Neural cell (in vitro differentiated cells): ENCODE results near the gene TMEM175. TPM values are rescaled to one million over a fixed set of nuclear protein-coding genes. Genes with fewer than 3 reads are reported as not detected.
A peak's percentile ranks its signal among the peaks of the same experiment; 100 is the strongest.
"Not testable (repeated sequence)": the region's sequence is repeated elsewhere in the genome, so short reads cannot be mapped to it uniquely, and the experiment has no call there.

ENCODE experiments used
- H2AFZ ChIP-seq: fragments of 200-600, 300-800 bp; sonication (generic), shearing (Covaris generic); 2 replicates; pipeline ENCODE4 v1.6.0; 2014; ENCODE audit warnings: low read depth, mild to moderate bottlenecking, antibody characterized with exemption, low read length, moderate library complexity
- H3F3A ChIP-seq: fragments of 200-600 bp; shearing (Covaris generic); 2 replicates; pipeline ENCODE4 v1.6.1; 2016; ENCODE audit warnings: mild to moderate bottlenecking, moderate library complexity, mixed read lengths, antibody characterized with exemption, low read length; ENCODE audit not compliant: insufficient read depth, poor library complexity, severe bottlenecking
- H3K27ac ChIP-seq: fragments of 200-600, 300-800 bp; sonication (generic), shearing (Covaris generic); 2 replicates; pipeline ENCODE4 v1.5.1; 2014; ENCODE audit warnings: mild to moderate bottlenecking, low read length, moderate library complexity
- H3K27me3 ChIP-seq: fragments of 300-800, 200-600 bp; sonication (generic), shearing (Covaris generic); 2 replicates; pipeline ENCODE4 v1.6.0; 2014; ENCODE audit warnings: mild to moderate bottlenecking, low read depth, low read length, moderate library complexity; ENCODE audit not compliant: insufficient read depth
- H3K36me3 ChIP-seq: fragments of 300-800, 200-600 bp; sonication (generic), shearing (Covaris generic); 2 replicates; pipeline ENCODE4 v1.5.1; 2014; ENCODE audit warnings: mild to moderate bottlenecking, antibody characterized with exemption, low read length, moderate library complexity; ENCODE audit not compliant: insufficient read depth
- H3K4me2 ChIP-seq: fragments of 300-800, 200-600 bp; sonication (generic), shearing (Covaris generic); 2 replicates; pipeline ENCODE4 v1.6.0; 2014; ENCODE audit warnings: mild to moderate bottlenecking, low read length
- H3K4me3 ChIP-seq: fragments of 300-800, 200-600 bp; sonication (generic), shearing (Covaris generic); 2 replicates; pipeline ENCODE4 v1.5.1; 2014; ENCODE audit warnings: mild to moderate bottlenecking, low read length, moderate library complexity
- H3K79me2 ChIP-seq: fragments of 200-600 bp; shearing (Covaris generic); replicated peaks from 2 replicates; pipeline ENCODE4 v1.6.0; 2014; ENCODE audit warnings: mild to moderate bottlenecking, low read length, moderate library complexity; ENCODE audit not compliant: insufficient read depth
- H3K9ac ChIP-seq: fragments of 300-800, 200-600 bp; sonication (generic), shearing (Covaris generic); 2 replicates; pipeline ENCODE4 v1.6.1; 2016; ENCODE audit warnings: mild to moderate bottlenecking, low read length, mixed read lengths
- H3K9me2 ChIP-seq: fragments of 200-600 bp; shearing (Covaris generic); 2 replicates; pipeline ENCODE4 v1.6.1; 2016; ENCODE audit warnings: mild to moderate bottlenecking, low read length, mixed read lengths; ENCODE audit not compliant: insufficient read depth
- H3K9me3 ChIP-seq: fragments of 200-600, 300-800 bp; sonication (generic), shearing (Covaris generic); 2 replicates; pipeline ENCODE4 v1.6.1; 2016; ENCODE audit warnings: mild to moderate bottlenecking, mixed run types, low read length, moderate library complexity, mixed read lengths
- H4K20me1 ChIP-seq: fragments of 200-600 bp; shearing (Covaris generic); 2 replicates; pipeline ENCODE4 v1.6.1; 2016; ENCODE audit warnings: mild to moderate bottlenecking, mixed run types; ENCODE audit not compliant: insufficient read depth
- CTCF ChIP-seq: fragments of 450-650 bp; IDR thresholded peaks from 2 replicates; pipeline ENCODE4 v1.5.1; 2014; ENCODE audit warnings: antibody characterized with exemption, mild to moderate bottlenecking, moderate library complexity; ENCODE audit not compliant: poor library complexity, severe bottlenecking
- EP300 ChIP-seq: fragments of 450-650 bp; conservative IDR thresholded peaks from 2 replicates; pipeline ENCODE4 v1.6.1; 2014; ENCODE audit warnings: antibody characterized with exemption, mild to moderate bottlenecking, moderate library complexity; ENCODE audit not compliant: poor library complexity, severe bottlenecking
- EZH2 ChIP-seq: fragments of 200-600, 300-800 bp; shearing (Covaris generic), sonication (generic); IDR thresholded peaks from 2 replicates; pipeline ENCODE4 v1.6.1; 2014; ENCODE audit warnings: antibody characterized with exemption, low read length, borderline replicate concordance, mild to moderate bottlenecking; ENCODE audit not compliant: insufficient read depth, poor library complexity, severe bottlenecking
- MXI1 ChIP-seq: fragments of 450-650 bp; conservative IDR thresholded peaks from 2 replicates; pipeline ENCODE4 v1.6.1; 2014; ENCODE audit warnings: antibody characterized with exemption, mild to moderate bottlenecking; ENCODE audit not compliant: poor library complexity, severe bottlenecking
- POLR2AphosphoS5 ChIP-seq: IDR thresholded peaks from 2 replicates; pipeline ENCODE4 v1.6.1; 2012
- RAD21 ChIP-seq: fragments of 450-650 bp; conservative IDR thresholded peaks from 2 replicates; pipeline ENCODE4 v1.6.1; 2014; ENCODE audit warnings: antibody characterized with exemption, mild to moderate bottlenecking, moderate library complexity
- REST ChIP-seq: IDR thresholded peaks from 2 replicates; pipeline ENCODE4 v1.6.1; 2012; ENCODE audit warnings: borderline replicate concordance
- SMC3 ChIP-seq: fragments of 450-650 bp; conservative IDR thresholded peaks from 2 replicates; pipeline ENCODE4 v1.6.1; 2014; ENCODE audit warnings: antibody characterized with exemption, mild to moderate bottlenecking, moderate library complexity; ENCODE audit not compliant: poor library complexity
- TAF1 ChIP-seq: IDR thresholded peaks from 2 replicates; pipeline ENCODE4 v1.6.1; 2012; ENCODE audit warnings: low read depth
- polyA plus RNA-seq: library from polyadenylated mRNA; depleted of rRNA; stranded (reverse); fragments of >200 nt; gene quantifications from 2 replicates; pipeline ENCODE4 v1.2.3, GENCODE V29; 2014

The TMEM175 gene
- polyA plus RNA-seq, 1 donor from 2014 or later = 36.9 TPM

GRCh38 chr4:973431-974397 is 41.5 kb downstream of the TMEM175 start, which contains the start of gene DGKQ:
Gene DGKQ (minus strand): TSS chr4:973569. CDS start chr4:973482, 87 bp downstream.
- Histone ChIP-seq H3K9ac (peak within 1 kb of the TSS; percentile 76), H4K20me1 (no peaks in the 10 kb centered on the region), H3K4me3 (peak within 1 kb of the TSS; percentile 81), H2AFZ (no peak within 1 kb of the TSS), H3K9me2 (no peaks in the 10 kb centered on the region), H3K9me3 (no peaks in the 10 kb centered on the region), H3K79me2 (no peaks in the 10 kb centered on the region), H3K4me2 (peak within 1 kb of the TSS; percentile 55), H3K36me3 (no peaks in the 10 kb centered on the region), H3K27ac (no peak within 1 kb of the TSS), H3F3A (no peaks in the 10 kb centered on the region), H3K27me3 (no peaks in the 10 kb centered on the region)
- no peak for TF ChIP-seq REST
- no peak for TF ChIP-seq SMC3
- TF ChIP-seq TAF1 = no peak
- peak; percentile 64 for TF ChIP-seq POLR2AphosphoS5
- no peak for TF ChIP-seq RAD21

GRCh38 chr4:974668-975067 is 42.4 kb downstream of the TMEM175 start:
- no peaks in the 10 kb centered on the region for H3K36me3 ChIP-seq
- no peaks in the 10 kb centered on the region for H3K27me3 ChIP-seq
- no peak overlapping the region for H3K4me3 ChIP-seq
- no peak overlapping the region for H2AFZ ChIP-seq
- H3F3A ChIP-seq = no peaks in the 10 kb centered on the region
- H3K9me2 ChIP-seq = no peaks in the 10 kb centered on the region
- H3K79me2 ChIP-seq = no peaks in the 10 kb centered on the region
- no peaks in the 10 kb centered on the region for H3K9me3 ChIP-seq
- H4K20me1 ChIP-seq = no peaks in the 10 kb centered on the region
- TF ChIP-seq POLR2AphosphoS5 (no peak), CTCF (no peak), REST (no peak), TAF1 (no peak), MXI1 (no peak), RAD21 (no peak), SMC3 (no peak), EP300 (no peak), EZH2 (no peak)
- no peak overlapping the region for H3K4me2 ChIP-seq
- no peak overlapping the region for H3K9ac ChIP-seq
- no peak overlapping the region for H3K27ac ChIP-seq

GRCh38 chr4:976016-976415 is 43.8 kb downstream of the TMEM175 start:
- H3K9me2 ChIP-seq = not testable (repeated sequence)

More at GRCh38 chr4:976016-976415, 43.8 kb downstream of the TMEM175 start:
- H2AFZ ChIP-seq, H3K9ac ChIP-seq, H3K9me3 ChIP-seq, H3K4me2 ChIP-seq, H3K36me3 ChIP-seq, H3K4me3 ChIP-seq, H3K79me2 ChIP-seq, H3K27ac ChIP-seq, H3K27me3 ChIP-seq, H3F3A ChIP-seq, H4K20me1 ChIP-seq: not testable (repeated sequence)
